Activated naive CD4-positive, alpha-beta T cell treated with anti-CD3 and anti-CD28 coated beads, Interleukin-2, amount 10 ng/mL, durations not matched to agents 7 days and 5 days (primary cell): ENCODE data around the gene MS4A15.
"Not testable (repeated sequence)": the region's sequence is repeated elsewhere in the genome, so short reads cannot be mapped to it uniquely, and the experiment has no call there.

ENCODE experiments used
- CTCF ChIA-PET: fragments of 350-600 bp; sonication (Branson Sonifier 250); formaldehyde crosslinking; loops from one replicate; lab custom pipeline; 2021; ENCODE audit warnings: antibody characterized with exemption; lab: Charles Lee
- DNase-seq: peaks from one replicate; pipeline ENCODE4 v3.0.0-alpha.2; 2020
- H3K27ac Mint-ChIP-seq: one replicate; pipeline ENCODE4 v1.8.0; 2021; ENCODE audit warnings: mild to moderate bottlenecking, moderate library complexity, mixed read lengths
- H3K27me3 Mint-ChIP-seq: one replicate; pipeline ENCODE4 v1.8.0; 2021; ENCODE audit warnings: mild to moderate bottlenecking, mixed read lengths
- H3K36me3 Mint-ChIP-seq: one replicate; pipeline ENCODE4 v1.8.0; 2021; ENCODE audit warnings: mixed read lengths
- H3K4me1 Mint-ChIP-seq: one replicate; pipeline ENCODE4 v1.8.0; 2021; ENCODE audit warnings: mixed read lengths
- H3K4me3 Mint-ChIP-seq: one replicate; pipeline ENCODE4 v1.8.0; 2021; ENCODE audit warnings: mild to moderate bottlenecking, moderate library complexity, mixed read lengths
- H3K9me3 Mint-ChIP-seq: one replicate; pipeline ENCODE4 v1.8.0; 2021; ENCODE audit warnings: mixed read lengths

MS4A15 gene

DNA sequence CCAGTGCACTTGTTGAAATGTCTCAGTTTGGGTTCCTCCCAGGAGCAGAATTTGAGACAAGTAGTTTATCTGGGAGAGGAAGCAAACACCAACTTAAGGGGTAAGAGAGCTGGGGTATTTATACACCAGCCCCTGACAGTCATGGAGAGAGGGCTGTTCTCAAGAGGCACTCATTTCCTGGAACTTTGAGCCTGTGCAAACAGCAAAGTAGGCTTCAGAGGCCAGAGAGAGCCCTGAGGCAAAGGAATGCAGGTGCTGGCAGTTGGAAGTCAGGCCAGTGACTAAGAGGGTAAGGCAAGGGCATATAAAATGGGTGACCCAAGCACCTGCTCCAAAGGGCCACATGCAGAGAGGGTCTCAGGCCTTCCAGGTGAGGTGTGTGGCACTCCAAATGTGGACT lies 16.1 kb upstream of the MS4A15 start:
- Mint-ChIP-seq H3K4me3 (no peak overlapping the region), H3K4me1 (no peaks in the 10 kb centered on the region), H3K27ac (no peak overlapping the region), H3K9me3 (no peaks in the 10 kb centered on the region), H3K27me3 (peaks cover 4% of the 10 kb centered on the region), H3K36me3 (no peaks in the 10 kb centered on the region)
- CTCF ChIA-PET: no interaction called here
- DNase-seq: no peak

DNA sequence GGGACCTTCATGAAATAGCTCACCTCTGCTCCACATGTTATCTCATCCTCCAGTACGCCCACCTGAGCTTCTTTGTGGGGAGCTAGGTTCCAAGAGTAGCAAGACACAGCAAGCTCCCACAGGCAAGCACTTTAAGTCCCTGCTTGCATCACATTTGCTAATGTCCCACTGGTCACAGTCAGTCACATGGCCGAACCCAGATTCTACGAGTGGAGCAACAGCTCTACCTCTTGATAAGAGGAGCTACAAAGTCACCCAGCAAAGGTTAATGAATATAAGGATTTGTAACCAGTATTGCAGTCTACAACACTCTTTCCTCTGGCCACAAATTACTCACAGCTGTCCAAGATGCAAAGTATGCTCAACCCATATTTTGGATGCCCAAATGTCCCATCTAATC lies 15.2 kb upstream of the MS4A15 start:
- no peak overlapping the region for H3K27ac Mint-ChIP-seq
- no peak overlapping the region for H3K4me3 Mint-ChIP-seq
- CTCF ChIA-PET: interaction anchor here (1.0 kb wide), 1 partner anchor 22 kb away, joined by 3 read pairs; no protein-coding TSS in a partner anchor
- no peaks in the 10 kb centered on the region for H3K4me1 Mint-ChIP-seq
- H3K27me3 Mint-ChIP-seq: peaks cover 4% of the 10 kb centered on the region
- no peak for DNase-seq
- no peaks in the 10 kb centered on the region for H3K36me3 Mint-ChIP-seq
- H3K9me3 Mint-ChIP-seq: no peaks in the 10 kb centered on the region

DNA sequence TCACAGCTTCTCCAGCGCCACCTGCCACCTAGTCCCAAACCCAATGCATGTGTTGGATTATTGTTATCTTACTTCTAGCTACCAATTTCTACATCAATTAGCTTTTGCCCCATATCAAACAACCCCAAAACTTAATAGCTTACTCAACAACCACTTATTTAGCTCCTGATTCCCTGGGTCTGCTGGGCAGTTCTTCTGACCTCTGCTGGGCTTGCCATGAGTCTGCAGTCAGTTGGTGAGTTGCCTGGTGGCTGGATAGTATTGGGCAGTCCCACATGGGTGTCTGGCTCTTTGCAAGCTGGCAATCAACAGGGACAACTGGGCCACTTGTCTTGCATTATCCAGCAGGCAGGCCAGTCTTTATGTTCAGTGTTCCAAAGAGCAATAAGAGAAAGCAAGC lies 13.6 kb upstream of the MS4A15 start:
- Mint-ChIP-seq H3K4me3 (no peak overlapping the region), H3K27me3 (peaks cover 4% of the 10 kb centered on the region), H3K9me3 (peaks cover 4% of the 10 kb centered on the region), H3K4me1 (no peaks in the 10 kb centered on the region), H3K36me3 (no peaks in the 10 kb centered on the region), H3K27ac (no peak overlapping the region)
- DNase-seq: no peak
- CTCF ChIA-PET: no interaction called here

DNA sequence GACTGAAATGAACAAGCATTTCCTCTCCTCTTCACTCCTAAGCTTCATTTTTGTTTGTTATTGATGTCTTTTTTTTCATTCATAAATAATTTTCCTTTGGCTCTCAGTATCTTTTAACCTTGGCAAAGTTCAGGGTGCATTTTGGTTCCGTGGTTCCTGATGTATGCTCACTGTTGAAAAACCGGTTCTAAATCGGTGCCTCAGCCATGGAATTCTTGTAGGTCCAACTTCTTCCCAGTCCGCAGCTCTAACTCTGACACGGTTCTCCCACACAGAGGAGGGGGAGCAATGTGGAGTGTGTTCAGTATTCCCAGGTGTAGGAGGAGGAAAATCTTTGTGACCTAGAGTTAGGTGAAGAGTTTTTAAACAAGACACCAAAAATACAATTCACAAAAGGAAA lies 12.6 kb upstream of the MS4A15 start:
- no peaks in the 10 kb centered on the region for H3K27me3 Mint-ChIP-seq
- peaks cover 4% of the 10 kb centered on the region for H3K9me3 Mint-ChIP-seq

DNA sequence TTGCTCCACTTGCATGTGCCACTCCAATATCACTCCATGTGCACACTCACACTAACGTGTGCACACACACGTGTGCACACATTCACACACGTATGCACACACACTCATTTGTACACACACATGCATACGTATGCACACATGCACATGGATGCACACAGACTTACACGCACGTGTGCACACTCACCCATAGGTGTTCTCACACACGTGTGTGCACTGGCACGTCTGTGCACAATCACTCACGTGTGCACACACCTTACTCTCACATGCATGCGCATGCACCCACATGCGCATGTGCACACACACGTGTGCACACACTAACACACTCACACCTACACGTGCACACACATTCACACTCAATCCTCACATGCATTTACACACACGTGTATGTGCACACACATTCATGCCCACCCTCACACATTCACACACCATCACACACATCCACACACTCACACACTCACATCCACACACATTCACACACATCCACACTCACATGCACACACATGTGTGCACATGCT lies 9.3 kb upstream of the MS4A15 start:
- Mint-ChIP-seq H3K36me3 (no peaks in the 10 kb centered on the region), H3K4me3 (no peak overlapping the region), H3K9me3 (peaks cover 4% of the 10 kb centered on the region), H3K27me3 (peaks cover 5% of the 10 kb centered on the region), H3K4me1 (no peaks in the 10 kb centered on the region), H3K27ac (no peak overlapping the region)
- CTCF ChIA-PET: interaction anchor here (1.0 kb wide), 1 partner anchor 9 kb away, joined by 4 read pairs; the partner anchor contains the start of gene MS4A15
- no peak for DNase-seq

More for the DNA sequence above, 12.6 kb upstream of the MS4A15 start:
- no peak overlapping the region for H3K27ac Mint-ChIP-seq
- H3K4me3 Mint-ChIP-seq: no peak overlapping the region
- CTCF ChIA-PET: no interaction called here
- no peaks in the 10 kb centered on the region for H3K36me3 Mint-ChIP-seq
- H3K4me1 Mint-ChIP-seq: no peaks in the 10 kb centered on the region
- DNase-seq: no peak

DNA sequence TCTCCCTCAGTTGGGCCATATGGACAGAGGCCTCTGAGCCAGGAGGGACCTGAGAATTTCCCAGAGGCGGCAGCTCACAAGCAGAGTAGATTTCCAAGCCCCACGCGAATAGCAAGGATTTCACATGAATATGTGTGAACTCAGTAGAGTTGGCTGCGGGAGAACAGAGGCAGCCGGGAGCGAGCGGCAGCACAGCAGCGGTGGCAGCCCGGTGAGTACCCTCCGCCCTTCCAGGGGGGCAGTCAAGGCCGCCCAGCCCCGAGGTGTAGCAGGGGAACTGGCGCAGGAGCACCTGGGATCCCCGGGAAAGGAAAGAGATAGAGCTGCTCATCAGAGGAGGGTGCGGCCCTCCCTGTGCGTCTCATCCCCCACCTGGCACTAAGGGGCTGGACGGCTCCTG lies 8.4 kb upstream of the MS4A15 start:
- Mint-ChIP-seq H3K27ac (no peak overlapping the region), H3K9me3 (peaks cover 4% of the 10 kb centered on the region), H3K27me3 (peaks cover 12% of the 10 kb centered on the region), H3K4me3 (no peak overlapping the region), H3K36me3 (no peaks in the 10 kb centered on the region), H3K4me1 (no peaks in the 10 kb centered on the region)
- CTCF ChIA-PET: interaction anchor here (1.2 kb wide), 1 partner anchor 385 kb away, joined by 3 read pairs; no protein-coding TSS in a partner anchor
- DNase-seq: no peak

DNA sequence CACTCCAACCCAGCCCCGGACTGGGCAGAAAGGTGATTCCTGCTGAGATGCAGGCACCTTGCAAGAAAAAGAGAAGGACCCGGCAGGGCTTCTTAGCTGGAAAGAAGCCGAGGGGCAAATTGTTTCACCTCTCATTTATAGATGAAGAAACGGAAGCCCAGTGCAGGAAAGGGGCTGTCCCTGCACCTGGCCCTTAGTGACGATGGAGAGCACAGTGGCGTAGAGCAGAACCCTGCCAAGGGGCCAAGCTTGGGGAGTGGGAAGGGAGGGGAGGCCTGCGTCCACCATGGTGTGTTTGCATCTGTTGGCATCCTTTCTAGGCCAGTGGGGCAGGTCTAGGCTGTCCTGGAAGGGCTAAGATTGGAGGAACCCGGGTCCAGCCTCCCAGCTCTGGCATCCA lies 7.8 kb upstream of the MS4A15 start:
- H3K27me3 Mint-ChIP-seq: peaks cover 15% of the 10 kb centered on the region
- peaks cover 4% of the 10 kb centered on the region for H3K9me3 Mint-ChIP-seq
- DNase-seq: no peak
- H3K4me1 Mint-ChIP-seq: no peaks in the 10 kb centered on the region
- no peak overlapping the region for H3K4me3 Mint-ChIP-seq
- no peaks in the 10 kb centered on the region for H3K36me3 Mint-ChIP-seq
- CTCF ChIA-PET: interaction anchor here (1.1 to 1.2 kb wide), 2 partner anchors 16 to 386 kb away, joined by 3 read pairs; no protein-coding TSS in a partner anchor
- no peak overlapping the region for H3K27ac Mint-ChIP-seq

DNA sequence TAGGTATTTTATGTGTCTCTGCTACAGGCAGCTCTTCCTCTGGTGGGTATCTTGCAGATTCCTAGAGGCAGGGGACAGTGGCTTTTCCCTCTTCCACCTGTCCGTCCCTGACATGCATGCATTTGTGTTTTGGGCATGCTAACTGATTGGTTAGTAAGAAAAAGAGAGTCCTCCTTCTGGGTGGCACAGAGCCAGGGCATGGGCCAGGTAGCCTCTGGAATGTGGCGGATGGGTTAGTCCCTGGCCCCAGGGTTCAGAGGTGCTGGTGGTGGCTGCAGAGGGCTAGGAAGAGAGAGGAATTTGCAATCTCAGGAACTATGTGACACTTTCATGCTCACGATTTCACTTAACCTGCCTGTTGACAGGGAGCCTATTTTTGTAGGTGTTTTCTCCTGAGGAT lies 5.8 kb upstream of the MS4A15 start:
- DNase-seq: no peak
- Mint-ChIP-seq H3K27ac (no peak overlapping the region), H3K36me3 (no peaks in the 10 kb centered on the region), H3K27me3 (peaks cover 15% of the 10 kb centered on the region), H3K4me1 (no peaks in the 10 kb centered on the region), H3K4me3 (no peak overlapping the region), H3K9me3 (peaks cover 4% of the 10 kb centered on the region)
- CTCF ChIA-PET: interaction anchor here (0.6 kb wide), 1 partner anchor 13 kb away, joined by 3 read pairs; no protein-coding TSS in a partner anchor

DNA sequence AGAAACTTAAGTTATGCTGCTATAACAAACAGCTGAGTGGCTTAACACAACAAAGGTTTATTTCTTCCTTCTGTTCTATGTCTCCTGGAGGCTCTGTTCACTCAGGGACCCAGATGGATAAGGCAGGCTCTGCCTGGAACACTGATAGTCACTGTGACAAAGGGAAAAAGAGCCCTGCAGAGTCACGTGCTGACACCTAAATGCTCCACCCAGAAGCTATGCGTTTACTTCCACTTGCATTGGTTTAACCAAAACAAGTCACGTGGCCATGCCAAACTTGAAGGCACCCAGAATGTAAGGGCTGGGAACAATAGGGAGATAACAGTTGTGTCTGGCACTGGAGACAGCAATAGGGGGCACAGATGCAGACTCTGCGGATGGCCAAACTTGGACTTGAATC lies 3.4 kb upstream of the MS4A15 start:
- Mint-ChIP-seq H3K9me3 (no peaks in the 10 kb centered on the region), H3K4me3 (no peak overlapping the region), H3K36me3 (no peaks in the 10 kb centered on the region), H3K4me1 (no peaks in the 10 kb centered on the region), H3K27me3 (peaks cover 26% of the 10 kb centered on the region), H3K27ac (no peak overlapping the region)
- DNase-seq: no peak
- CTCF ChIA-PET: interaction anchor here (1.7 kb wide), 1 partner anchor 10 kb away, joined by 7 read pairs; no protein-coding TSS in a partner anchor

DNA sequence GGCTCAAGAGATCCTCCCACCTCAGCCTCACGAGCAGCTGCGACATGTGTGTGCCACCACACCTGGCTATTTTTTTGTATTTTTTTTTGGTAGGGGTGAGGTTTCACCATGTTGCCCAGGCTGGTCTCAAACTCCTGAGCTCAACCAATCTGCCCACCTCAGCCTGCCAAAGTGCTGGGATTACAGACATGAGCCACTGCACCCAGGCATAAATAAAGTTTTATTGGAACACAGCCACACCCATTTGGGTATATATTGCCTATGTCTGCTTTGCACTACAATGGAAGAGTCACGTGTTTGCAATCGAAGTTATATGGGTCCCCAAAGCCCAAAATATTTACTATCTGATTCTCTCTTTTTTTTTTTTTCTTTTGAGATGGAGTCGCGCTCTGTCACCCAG lies 1.8 kb upstream of the MS4A15 start:
- Mint-ChIP-seq H3K27me3 (peaks cover 37% of the 10 kb centered on the region), H3K4me3 (no peak overlapping the region), H3K9me3 (no peaks in the 10 kb centered on the region), H3K36me3 (no peaks in the 10 kb centered on the region), H3K4me1 (no peaks in the 10 kb centered on the region), H3K27ac (no peak overlapping the region)
- CTCF ChIA-PET: no interaction called here
- DNase-seq: no peak

DNA sequence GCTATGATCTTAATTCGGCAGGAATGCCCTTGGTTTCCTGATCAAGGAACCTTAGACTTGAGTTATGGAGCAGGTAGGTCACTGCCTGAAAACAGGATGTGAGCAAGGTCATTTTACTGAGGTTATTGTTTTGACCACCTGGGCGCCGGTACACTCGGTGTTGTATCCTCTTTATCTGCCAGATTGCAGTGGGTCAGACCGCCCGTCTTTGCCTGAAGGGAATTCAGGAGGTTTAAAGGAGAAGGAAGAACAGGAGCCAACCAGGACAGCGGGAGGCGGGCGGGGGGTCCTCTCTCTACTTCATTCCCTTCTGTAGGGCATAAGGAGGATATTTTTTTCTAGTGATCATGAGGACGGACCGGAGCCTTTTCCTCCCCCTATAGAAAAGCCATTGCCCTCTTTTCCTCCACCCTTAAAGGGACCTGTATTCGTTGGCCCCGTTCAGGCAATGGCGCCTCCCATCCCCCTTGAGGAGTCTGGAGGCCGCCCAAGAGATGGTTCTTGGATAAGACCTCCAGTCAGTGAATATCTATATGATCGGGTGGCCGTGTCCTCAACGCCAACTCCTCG lies 649 bp downstream of the MS4A15 start:
- CTCF ChIA-PET: interaction anchor here (1.2 kb wide), 1 partner anchor 21 kb away, joined by 4 read pairs; no protein-coding TSS in a partner anchor
- Mint-ChIP-seq H3K27me3 (peaks cover 37% of the 10 kb centered on the region), H3K27ac (no peak overlapping the region), H3K4me3 (no peak overlapping the region), H3K4me1 (no peaks in the 10 kb centered on the region), H3K9me3 (no peaks in the 10 kb centered on the region), H3K36me3 (no peaks in the 10 kb centered on the region)
- no peak for DNase-seq

DNA sequence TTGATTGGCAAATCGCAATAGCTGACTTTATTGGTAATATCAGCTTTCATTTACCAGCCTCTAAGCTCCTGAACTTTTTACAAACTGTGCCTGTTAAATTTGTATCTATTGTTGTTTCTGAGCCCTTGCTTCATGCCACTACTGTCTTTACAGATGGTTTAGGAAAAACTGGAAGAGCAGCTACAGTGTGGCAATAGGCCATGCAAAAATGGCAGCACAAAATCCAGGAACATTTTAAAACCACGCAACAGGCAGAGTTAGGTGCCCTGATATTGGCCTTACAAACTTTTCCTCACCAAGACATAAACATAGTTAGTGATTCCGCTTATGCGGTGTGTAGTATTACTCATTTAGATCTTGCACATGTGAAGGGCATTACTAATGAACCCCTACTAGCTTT lies 2.0 kb downstream of the MS4A15 start:
- CTCF ChIA-PET: interaction anchor here (1.1 kb wide), 1 partner anchor 8 kb away, joined by 3 read pairs; no protein-coding TSS in a partner anchor
- H3K9me3 Mint-ChIP-seq, H3K4me1 Mint-ChIP-seq, H3K27ac Mint-ChIP-seq, H3K36me3 Mint-ChIP-seq, DNase-seq, H3K4me3 Mint-ChIP-seq: not testable (repeated sequence)
- H3K27me3 Mint-ChIP-seq: peaks cover 30% of the 10 kb centered on the region

DNA sequence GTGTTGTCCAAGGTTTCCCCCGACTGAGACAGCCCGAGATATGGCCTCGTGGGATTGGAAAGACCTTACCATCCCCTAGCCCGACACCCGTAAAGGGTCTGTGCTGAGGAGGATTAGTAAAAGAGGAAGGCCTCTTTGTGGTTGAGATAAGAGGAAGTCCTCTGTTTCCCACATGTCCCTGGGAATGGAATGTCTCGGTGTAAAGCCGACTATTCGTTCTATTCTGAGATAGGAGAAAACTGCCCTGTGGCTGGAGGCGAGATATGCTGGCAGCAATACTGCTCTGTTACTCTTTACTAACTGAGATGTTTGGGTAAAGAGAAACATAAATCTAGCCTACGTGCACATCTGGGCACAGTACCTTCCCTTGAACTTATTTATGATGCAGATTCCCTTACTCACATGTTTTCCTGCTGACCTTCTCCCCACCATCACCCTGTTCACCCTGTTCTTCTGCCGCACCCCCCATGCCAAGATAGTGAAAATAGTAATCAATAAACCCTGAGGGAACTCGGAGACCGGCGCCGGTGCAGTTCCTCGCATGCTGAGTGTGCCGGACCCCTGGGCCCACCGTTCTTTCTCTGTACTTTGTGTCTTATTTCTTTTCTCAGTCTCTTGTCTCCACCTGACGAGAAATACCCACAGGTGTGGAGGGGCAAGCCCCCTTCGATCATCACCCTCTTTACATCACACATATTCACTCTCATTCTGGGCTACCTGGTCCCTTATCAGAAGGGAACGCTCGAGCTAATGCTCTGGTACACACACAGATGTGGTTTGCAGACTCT lies 3.0 kb downstream of the MS4A15 start:
- H3K27ac Mint-ChIP-seq, H3K4me1 Mint-ChIP-seq, DNase-seq, H3K36me3 Mint-ChIP-seq, H3K9me3 Mint-ChIP-seq, H3K4me3 Mint-ChIP-seq, CTCF ChIA-PET: not testable (repeated sequence)
- H3K27me3 Mint-ChIP-seq: peaks cover 36% of the 10 kb centered on the region

DNA sequence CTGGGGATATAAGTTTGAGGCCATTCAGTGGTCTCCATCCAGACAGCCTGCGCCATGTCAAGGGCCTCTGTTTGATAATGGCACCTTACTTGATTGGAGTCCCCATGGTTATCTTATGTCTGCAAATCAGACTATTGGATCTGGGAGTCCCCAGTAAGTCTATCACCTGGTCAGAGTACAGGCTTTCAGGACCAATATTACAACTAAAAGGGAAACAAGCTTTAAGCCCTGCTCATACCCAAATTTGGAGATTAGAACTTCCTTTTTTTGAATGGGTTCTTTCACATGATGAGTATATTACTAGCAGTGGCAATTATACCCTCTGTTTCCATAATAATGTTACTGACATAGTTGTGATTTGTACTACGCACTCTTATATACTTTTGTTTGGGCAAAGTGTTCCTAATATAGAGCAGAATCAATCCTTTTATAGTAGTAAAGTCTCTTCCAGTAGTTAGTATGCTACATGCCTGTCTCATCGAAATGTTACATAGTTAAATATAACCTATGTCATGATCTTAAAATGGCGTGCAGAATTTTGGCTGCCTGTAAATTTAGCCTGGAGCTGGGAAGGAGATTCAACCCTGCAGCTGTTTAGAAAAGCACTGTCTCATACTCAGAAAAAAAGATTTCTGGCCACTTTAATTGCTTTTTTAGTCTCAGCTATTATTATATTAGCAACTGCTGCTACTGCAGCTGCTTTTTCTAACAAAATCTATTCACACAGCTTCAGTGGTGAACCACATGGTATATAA lies 4.9 kb downstream of the MS4A15 start:
- Mint-ChIP-seq H3K27ac (no peak overlapping the region), H3K27me3 (peaks cover 40% of the 10 kb centered on the region), H3K36me3 (no peaks in the 10 kb centered on the region), H3K4me1 (no peaks in the 10 kb centered on the region), H3K9me3 (no peaks in the 10 kb centered on the region), H3K4me3 (no peak overlapping the region)
- CTCF ChIA-PET: interaction anchor here (2.0 kb wide), 1 partner anchor 14 kb away, joined by 16 read pairs; no protein-coding TSS in a partner anchor
- DNase-seq: no peak
